ENCODE results near the gene PRR20B.
"Not testable (repeated sequence)": the region's sequence is repeated elsewhere in the genome, so short reads cannot be mapped to it uniquely, and the experiment has no call there.

Gene PRR20B
- 0 reads per million in 2 donors for total RNA-seq

DNA sequence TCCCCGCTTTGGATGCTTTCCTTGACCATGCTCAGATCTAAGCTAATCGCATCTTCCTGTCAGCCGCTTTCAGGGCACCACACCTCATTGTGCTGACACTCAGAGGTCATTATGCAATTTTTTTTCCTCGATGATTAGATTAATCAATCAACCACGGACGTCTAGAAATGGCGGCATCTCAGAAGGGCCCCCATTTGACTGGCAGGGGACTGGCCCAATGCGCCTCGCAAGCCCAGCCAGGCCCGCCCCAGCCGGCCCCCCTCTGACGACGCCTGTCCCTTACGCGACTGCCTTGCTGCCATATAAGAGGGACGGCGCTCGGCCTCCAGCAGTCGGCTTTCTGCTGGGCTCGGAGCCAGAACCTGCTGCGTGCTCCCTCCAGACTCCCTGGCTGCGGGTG lies at the start of gene PRR20B:
Gene PRR20B, plus strand, starts transcription at position 301 of the 400 bp plus-strand sequence. CDS start 387 bp downstream, outside the sequence.
- DNase-seq, result not testable (repeated sequence)

DNA sequence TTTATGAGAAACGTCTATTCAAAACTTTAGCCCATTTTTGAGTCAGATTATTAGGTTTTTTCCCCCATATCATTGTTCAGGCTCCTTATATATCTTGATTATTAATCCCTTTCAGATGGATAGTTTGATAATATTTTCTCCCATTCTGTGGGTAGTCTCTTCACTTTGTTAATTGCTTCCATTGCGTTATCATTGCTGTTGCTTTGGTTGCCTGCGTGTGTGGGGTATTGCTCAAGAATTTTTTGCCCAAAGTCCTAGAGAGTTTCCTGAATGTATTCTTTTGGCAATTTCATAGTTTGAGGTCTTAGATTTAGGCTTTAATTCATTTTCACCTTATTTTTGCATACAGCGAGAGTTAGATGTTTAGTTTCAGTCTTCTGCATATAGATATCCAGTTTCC lies 32.3 kb upstream of the PRR20B start:
- DNase-seq, result no peak

DNA sequence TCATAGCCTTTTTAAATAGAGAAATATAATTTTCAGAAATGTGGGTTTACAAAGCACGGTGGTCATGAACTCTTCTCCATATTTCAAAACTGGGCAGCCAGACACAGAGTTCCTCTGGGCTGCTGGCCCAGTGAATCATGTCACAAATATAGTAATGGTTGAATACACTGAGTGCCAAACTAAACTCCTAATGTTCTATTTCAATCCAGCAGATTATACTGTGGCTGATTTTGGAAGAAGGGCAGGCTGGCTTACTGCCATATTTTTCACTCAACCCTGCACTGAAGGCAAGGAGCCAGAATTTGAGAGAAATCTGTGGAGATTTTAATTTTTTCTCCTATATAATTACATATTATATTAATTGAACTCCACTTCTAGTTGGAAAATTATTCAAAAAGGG lies 23.6 kb upstream of the PRR20B start:
- no peak for DNase-seq

DNA sequence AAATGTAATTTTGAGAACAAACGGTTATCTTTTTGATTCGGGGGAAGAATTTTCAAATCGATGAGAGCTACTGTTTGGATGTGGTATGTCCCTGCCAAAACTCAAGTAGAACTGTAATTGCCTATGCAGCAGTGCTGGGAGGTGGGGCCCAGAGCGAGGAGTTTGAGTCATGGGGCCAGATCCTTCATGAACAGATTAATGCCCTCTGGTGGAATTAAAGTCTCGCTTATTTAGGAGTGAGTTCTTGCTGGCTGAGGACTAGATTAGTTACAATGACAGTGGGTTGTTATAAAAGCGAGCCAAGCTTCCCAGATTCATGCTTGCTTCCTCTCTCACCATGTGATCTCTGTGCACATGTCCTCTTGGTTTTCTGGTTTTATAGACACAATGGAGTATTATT lies 18.4 kb upstream of the PRR20B start:
- DNase-seq, result no peak

DNA sequence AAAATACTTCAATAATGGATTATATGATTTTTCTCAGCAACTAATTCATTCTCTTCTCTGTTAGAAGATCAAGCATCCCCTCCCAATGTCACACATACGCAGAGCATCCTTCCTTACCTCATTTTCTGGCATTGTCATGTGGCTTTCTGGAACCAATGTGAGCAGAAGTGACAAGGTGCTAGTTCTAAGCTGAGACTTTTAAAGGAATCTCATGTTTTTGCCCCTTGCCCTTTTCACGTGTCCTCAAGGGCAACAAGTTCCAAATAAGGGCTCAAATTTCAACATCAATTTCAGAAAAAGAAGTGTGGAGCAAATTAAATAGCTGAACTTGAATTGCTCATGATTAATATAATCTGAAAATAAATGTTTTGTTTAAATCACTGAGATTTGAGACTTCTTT lies 11.2 kb upstream of the PRR20B start:
- DNase-seq, result no peak

DNA sequence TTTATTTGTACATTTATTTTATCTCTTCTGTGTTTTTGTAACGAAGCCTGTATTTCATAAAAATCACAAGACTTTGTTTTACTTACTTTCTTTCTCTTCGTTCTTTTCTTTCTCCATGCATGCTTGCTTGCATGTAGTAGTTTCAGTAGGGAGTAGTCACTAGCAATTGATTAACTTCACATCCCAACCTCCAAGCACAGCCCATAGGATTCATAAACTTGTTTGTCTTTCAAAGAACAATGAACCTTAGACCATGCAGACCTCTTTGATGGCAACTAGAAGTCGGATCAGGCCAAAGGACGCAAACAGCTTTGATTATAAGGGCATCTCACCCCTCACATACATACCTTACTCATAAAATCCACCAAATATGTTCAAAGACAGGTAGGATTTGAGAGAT lies 9.7 kb upstream of the PRR20B start:
- DNase-seq, result no peak

DNA sequence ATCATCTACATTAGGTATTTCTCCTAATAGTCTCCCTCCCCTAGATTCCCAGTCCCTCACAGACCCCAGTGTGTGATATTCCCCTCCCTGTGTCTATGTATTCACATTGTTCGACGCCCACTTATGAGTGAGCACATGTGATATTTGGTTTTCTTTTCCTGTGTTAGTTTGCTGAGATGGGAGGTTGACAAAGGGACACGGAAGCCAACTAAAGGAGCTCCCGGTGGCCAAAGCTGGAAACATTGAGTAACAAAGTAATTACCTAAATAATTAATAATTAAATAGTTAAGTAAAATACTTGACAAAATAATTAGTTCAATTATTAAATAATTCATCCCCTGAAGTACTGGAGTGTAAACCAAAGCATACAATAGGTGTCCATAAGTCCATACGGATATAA lies 8.3 kb upstream of the PRR20B start:
- no peak for DNase-seq

DNA sequence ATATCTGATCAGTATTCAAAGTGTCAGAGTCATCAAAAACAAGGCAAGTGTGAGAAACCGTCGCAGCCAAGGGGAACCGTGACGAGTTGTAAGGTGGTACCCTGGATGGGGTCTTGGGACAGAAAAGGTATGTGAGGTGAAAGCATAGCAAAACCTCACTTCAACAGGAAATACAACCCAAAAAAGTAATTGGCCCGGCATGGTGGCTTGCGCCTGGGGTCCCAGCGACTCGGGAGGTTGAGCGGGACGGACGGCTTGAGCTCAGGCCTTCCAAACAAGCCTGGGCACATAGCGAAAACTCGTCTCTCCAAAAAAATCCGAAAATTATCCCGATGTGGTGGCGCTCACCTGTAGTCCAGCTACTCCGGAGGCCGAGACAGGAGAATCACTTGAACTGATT lies 7.5 kb upstream of the PRR20B start:
- DNase-seq, result not testable (repeated sequence)

DNA sequence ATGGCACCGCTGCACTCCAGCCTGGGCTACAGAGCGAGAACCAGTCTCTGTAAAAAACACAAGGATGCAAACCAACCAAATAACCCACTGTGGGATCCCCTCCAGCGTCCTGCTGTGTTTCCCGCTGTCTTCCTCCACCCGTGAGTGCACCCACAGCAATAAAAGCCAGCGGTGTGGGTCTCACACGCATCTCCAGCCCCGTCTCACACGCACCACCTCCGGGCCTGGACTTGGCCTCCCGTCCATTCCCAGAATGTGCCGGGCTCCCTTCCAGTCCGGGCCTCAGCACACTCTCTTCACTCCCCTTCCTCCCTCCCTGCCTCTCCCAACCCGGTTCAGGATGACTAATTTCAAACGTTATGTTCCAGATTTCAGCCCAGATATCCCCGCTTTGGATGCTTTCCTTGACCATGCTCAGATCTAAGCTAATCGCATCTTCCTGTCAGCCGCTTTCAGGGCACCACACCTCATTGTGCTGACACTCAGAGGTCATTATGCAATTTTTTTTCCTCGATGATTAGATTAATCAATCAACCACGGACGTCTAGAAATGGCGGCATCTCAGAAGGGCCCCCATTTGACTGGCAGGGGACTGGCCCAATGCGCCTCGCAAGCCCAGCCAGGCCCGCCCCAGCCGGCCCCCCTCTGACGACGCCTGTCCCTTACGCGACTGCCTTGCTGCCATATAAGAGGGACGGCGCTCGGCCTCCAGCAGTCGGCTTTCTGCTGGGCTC lies 6.9 kb upstream of the PRR20B start, which contains the start of gene PRR20A:
Gene PRR20A, plus strand, starts transcription at position 684 of the 734 bp plus-strand sequence. CDS start 387 bp downstream, outside the sequence.
- not testable (repeated sequence) for DNase-seq

DNA sequence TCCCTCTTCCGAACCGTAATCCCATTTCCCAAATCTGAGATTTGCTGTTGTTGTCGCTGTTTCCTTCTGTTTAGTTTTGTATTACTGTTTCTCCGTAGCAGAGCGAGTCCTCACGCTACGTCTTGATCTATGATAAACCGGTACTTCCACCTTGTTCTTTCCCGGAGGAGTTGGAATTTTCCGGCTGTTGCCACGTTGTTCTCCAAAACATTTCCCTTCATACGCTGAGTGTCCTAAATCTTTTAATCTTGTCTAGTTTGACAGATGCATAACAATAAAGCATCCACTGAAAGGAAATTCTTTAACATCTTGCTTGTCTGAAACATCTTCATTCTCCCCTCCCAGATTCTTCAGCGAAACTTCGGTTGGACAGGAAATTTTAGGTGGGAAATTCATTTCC lies 818 bp downstream of the PRR20B start:
- not testable (repeated sequence) for DNase-seq

DNA sequence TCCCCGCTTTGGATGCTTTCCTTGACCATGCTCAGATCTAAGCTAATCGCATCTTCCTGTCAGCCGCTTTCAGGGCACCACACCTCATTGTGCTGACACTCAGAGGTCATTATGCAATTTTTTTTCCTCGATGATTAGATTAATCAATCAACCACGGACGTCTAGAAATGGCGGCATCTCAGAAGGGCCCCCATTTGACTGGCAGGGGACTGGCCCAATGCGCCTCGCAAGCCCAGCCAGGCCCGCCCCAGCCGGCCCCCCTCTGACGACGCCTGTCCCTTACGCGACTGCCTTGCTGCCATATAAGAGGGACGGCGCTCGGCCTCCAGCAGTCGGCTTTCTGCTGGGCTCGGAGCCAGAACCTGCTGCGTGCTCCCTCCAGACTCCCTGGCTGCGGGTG lies 6.5 kb downstream of the PRR20B start, which contains the start of gene PRR20C:
Gene PRR20C, plus strand, starts transcription at position 301 of the 400 bp plus-strand sequence. CDS start 387 bp downstream, outside the sequence.
- DNase-seq, result not testable (repeated sequence)

DNA sequence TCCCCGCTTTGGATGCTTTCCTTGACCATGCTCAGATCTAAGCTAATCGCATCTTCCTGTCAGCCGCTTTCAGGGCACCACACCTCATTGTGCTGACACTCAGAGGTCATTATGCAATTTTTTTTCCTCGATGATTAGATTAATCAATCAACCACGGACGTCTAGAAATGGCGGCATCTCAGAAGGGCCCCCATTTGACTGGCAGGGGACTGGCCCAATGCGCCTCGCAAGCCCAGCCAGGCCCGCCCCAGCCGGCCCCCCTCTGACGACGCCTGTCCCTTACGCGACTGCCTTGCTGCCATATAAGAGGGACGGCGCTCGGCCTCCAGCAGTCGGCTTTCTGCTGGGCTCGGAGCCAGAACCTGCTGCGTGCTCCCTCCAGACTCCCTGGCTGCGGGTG lies 13.0 kb downstream of the PRR20B start, which contains the start of gene PRR20D:
Gene PRR20D, plus strand, starts transcription at position 301 of the 400 bp plus-strand sequence. CDS start 387 bp downstream, outside the sequence.
- DNase-seq, result not testable (repeated sequence)

DNA sequence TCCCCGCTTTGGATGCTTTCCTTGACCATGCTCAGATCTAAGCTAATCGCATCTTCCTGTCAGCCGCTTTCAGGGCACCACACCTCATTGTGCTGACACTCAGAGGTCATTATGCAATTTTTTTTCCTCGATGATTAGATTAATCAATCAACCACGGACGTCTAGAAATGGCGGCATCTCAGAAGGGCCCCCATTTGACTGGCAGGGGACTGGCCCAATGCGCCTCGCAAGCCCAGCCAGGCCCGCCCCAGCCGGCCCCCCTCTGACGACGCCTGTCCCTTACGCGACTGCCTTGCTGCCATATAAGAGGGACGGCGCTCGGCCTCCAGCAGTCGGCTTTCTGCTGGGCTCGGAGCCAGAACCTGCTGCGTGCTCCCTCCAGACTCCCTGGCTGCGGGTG lies 19.6 kb downstream of the PRR20B start, which contains the start of gene PRR20E:
Gene PRR20E, plus strand, starts transcription at position 301 of the 400 bp plus-strand sequence. CDS start 387 bp downstream, outside the sequence.
- not testable (repeated sequence) for DNase-seq

DNA sequence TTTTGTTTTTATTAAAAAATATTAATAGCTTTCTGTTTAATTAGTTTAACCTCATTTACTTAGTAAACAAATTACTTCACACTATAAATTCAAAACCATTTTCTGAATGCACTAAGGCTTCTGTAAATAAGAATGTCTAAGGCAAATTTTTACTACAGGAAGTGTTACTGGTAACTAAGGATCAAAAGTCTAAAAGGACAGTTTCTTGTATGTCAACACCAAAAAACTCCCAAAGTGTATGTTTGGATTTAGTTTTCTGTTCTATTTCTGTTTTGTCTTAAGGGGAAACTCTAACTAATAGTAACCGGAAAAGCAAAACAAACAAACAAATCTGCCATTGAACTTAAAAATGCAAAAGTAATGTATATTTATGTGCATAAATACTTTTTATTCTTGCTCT lies 44.4 kb downstream of the PRR20B start:
- DNase-seq, result no peak
